Activated T-cell treated with anti-CD3 and anti-CD28 coated beads, Interleukin-2, amount 50 U/mL, for 24 hours (primary cell): ENCODE data around the gene CEPT1.

Experiments
- DNase-seq: peaks from one replicate; pipeline ENCODE4 v3.0.0-alpha.2; 2020
- H3K27ac Mint-ChIP-seq: 2 replicates; pipeline ENCODE4 v1.8.0; 2020; ENCODE audit warnings: mild to moderate bottlenecking, mixed read lengths
- H3K27me3 Mint-ChIP-seq: 2 replicates; pipeline ENCODE4 v1.8.0; 2020; ENCODE audit warnings: mixed read lengths
- H3K36me3 Mint-ChIP-seq: 2 replicates; pipeline ENCODE4 v1.8.0; 2020; ENCODE audit warnings: low read depth, mixed read lengths
- H3K4me1 Mint-ChIP-seq: 2 replicates; pipeline ENCODE4 v1.8.0; 2020; ENCODE audit warnings: low read depth, mixed read lengths
- H3K4me3 Mint-ChIP-seq: 2 replicates; pipeline ENCODE4 v1.8.0; 2020; ENCODE audit warnings: mild to moderate bottlenecking, moderate library complexity, mixed read lengths
- H3K9me3 Mint-ChIP-seq: 2 replicates; pipeline ENCODE4 v1.8.0; 2020; ENCODE audit warnings: mixed read lengths

Gene CEPT1

DNA sequence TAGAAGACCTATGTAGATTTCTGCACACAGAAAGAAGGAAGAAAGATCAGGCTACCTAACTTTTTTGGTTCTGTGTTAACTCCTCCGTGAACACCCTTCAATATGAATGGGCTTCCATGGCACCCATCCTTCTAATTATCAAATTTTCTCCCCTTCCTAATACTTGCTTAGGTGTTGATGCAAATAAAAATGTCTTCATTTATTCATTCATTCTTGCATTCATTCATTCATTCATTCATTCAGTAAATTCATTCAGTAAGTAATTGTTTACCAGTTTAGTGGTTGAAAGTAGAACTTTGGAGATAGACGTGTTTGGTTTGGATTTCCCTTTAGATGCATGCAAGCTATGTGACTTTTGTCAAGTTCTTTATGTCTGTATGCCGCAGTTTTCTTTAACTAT lies 92.1 kb downstream of the CEPT1 start:
- no peak overlapping the region for H3K4me3 Mint-ChIP-seq
- H3K27me3 Mint-ChIP-seq = no peaks in the 10 kb centered on the region
- H3K4me1 Mint-ChIP-seq = peaks cover 44% of the 10 kb centered on the region
- H3K9me3 Mint-ChIP-seq = no peaks in the 10 kb centered on the region
- DNase-seq = no peak
- H3K36me3 Mint-ChIP-seq = no peaks in the 10 kb centered on the region
- H3K27ac Mint-ChIP-seq = no peak overlapping the region

DNA sequence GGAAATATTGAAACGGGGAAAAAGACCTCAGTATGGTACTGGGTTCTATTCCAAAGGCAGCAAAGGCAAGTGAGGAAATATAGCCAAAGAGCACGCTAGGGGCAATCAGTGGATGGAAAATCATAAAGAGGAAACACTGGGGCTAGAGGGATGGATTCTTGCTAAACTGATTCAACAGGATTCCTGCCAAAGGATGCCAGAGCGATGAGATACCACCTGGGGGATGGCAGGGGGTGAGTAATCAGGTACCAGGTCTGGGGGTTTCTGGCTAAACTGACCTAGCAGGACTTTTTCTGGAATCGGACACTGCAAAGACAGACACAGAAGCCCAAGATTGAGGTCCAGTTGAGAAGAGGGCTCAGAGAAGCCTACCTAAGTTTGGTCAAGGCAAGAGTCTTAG lies 94.2 kb downstream of the CEPT1 start:
- Mint-ChIP-seq H3K36me3 (no peaks in the 10 kb centered on the region), H3K4me3 (no peak overlapping the region), H3K9me3 (no peaks in the 10 kb centered on the region), H3K27me3 (no peaks in the 10 kb centered on the region), H3K27ac (no peak overlapping the region), H3K4me1 (peaks cover 23% of the 10 kb centered on the region)
- no peak for DNase-seq
